Activated CD8-positive, alpha-beta T cell treated with anti-CD3 and anti-CD28 coated beads, Interleukin-2, amount 10 ng/mL, durations not matched to agents 7 days and 5 days (primary cell): Measurements from ENCODE around the gene TES. TPM values are rescaled to one million over a fixed set of nuclear protein-coding genes. Genes with fewer than 3 reads are reported as not detected.
"Not testable (repeated sequence)": the region's sequence is repeated elsewhere in the genome, so short reads cannot be mapped to it uniquely, and the experiment has no call there.

Source experiments
- ATAC-seq: fragments of 150-1000 bp; cut with Tn5 transposase; one replicate; pipeline ENCODE4 v1.10.0; 2021; ENCODE audit warnings: moderate library complexity
- CTCF ChIA-PET: fragments of 350-600 bp; sonication (Branson Sonifier 250); formaldehyde crosslinking; loops from one replicate; lab custom pipeline; 2021; ENCODE audit warnings: antibody characterized with exemption; lab: Charles Lee
- POLR2A ChIA-PET: fragments of 350-600 bp; sonication (Branson Sonifier 250); formaldehyde crosslinking; loops from one replicate; lab custom pipeline; 2021; ENCODE audit warnings: antibody characterized with exemption; lab: Charles Lee
- DNase-seq: peaks from one replicate; pipeline ENCODE4 v3.0.0-alpha.2; 2020
- H3K27ac Mint-ChIP-seq: one replicate; pipeline ENCODE4 v1.8.0; 2021; ENCODE audit warnings: mild to moderate bottlenecking, mixed read lengths
- H3K27me3 Mint-ChIP-seq: one replicate; pipeline ENCODE4 v1.8.0; 2021; ENCODE audit warnings: low read depth, mixed read lengths
- H3K36me3 Mint-ChIP-seq: one replicate; pipeline ENCODE4 v1.8.0; 2021; ENCODE audit warnings: low read depth, mixed read lengths
- H3K4me1 Mint-ChIP-seq: one replicate; pipeline ENCODE4 v1.8.0; 2021; ENCODE audit warnings: low read depth, mixed read lengths
- H3K4me3 Mint-ChIP-seq: one replicate; pipeline ENCODE4 v1.8.0; 2021; ENCODE audit warnings: mild to moderate bottlenecking, mixed read lengths
- H3K9me3 Mint-ChIP-seq: one replicate; pipeline ENCODE4 v1.8.0; 2022; ENCODE audit warnings: mixed read lengths; ENCODE audit not compliant: insufficient read depth
- total RNA-seq, 2 experiments: library from RNA; stranded (reverse); gene quantifications; one replicate each; pipeline ENCODE4 v1.2.3, GENCODE V29; 2021

TES gene
- total RNA-seq, 2 experiments from 2014 or later, result 110 to 112 TPM

GRCh38 chr7:116171094-116171493 lies 39.2 kb upstream of the TES start:
- Mint-ChIP-seq H3K27ac (no peak overlapping the region), H3K27me3 (peaks cover 20% of the 10 kb centered on the region), H3K4me1 (peaks cover 41% of the 10 kb centered on the region), H3K36me3 (peaks cover 7% of the 10 kb centered on the region), H3K4me3 (no peak overlapping the region), H3K9me3 (no peaks in the 10 kb centered on the region)
- no peak for DNase-seq
- CTCF ChIA-PET, result interaction anchor here (0.6 to 6.0 kb wide), 13 partner anchors 10 to 944 kb away, joined by 3 to 33 read pairs (median 7); no protein-coding TSS in a partner anchor
- POLR2A ChIA-PET, result interaction anchor here (1.0 kb wide), 1 partner anchor 26 kb away, joined by 3 read pairs; no protein-coding TSS in a partner anchor
- no peak for ATAC-seq

- ATAC-seq (no peak), DNase-seq (no peak)
- H3K4me1 Mint-ChIP-seq, result peaks cover 30% of the 10 kb centered on the region
- H3K27ac Mint-ChIP-seq, result no peak overlapping the region
- H3K4me3 Mint-ChIP-seq, result no peak overlapping the region
- H3K36me3 Mint-ChIP-seq, result peaks cover 5% of the 10 kb centered on the region
- peaks cover 25% of the 10 kb centered on the region for H3K27me3 Mint-ChIP-seq
- CTCF ChIA-PET, result interaction anchor here (0.7 to 6.0 kb wide), 16 partner anchors 8 to 419 kb away, joined by 3 to 33 read pairs (median 9); partner anchors contain the start of gene TES
- no peaks in the 10 kb centered on the region for H3K9me3 Mint-ChIP-seq
- POLR2A ChIA-PET, result interaction anchor here (1.0 kb wide), 1 partner anchor 27 kb away, joined by 3 read pairs; no protein-coding TSS in a partner anchor
Measured at GRCh38 chr7:116172353-116172752, 38.0 kb upstream of the TES start.

- peaks cover 4% of the 10 kb centered on the region for H3K36me3 Mint-ChIP-seq
- H3K27ac Mint-ChIP-seq, result no peak overlapping the region
- POLR2A ChIA-PET, result no interaction called here
- CTCF ChIA-PET, result interaction anchor here (0.6 to 6.0 kb wide), 25 partner anchors 7 to 418 kb away, joined by 3 to 33 read pairs (median 7); partner anchors contain the start of gene TES
- peak; percentile 65 for ATAC-seq
- H3K4me1 Mint-ChIP-seq, result peaks cover 24% of the 10 kb centered on the region
- H3K4me3 Mint-ChIP-seq, result no peak overlapping the region
- no peaks in the 10 kb centered on the region for H3K9me3 Mint-ChIP-seq
- DNase-seq, result peak; percentile 60
- peaks cover 25% of the 10 kb centered on the region for H3K27me3 Mint-ChIP-seq
Measured at GRCh38 chr7:116173051-116174028, 37.0 kb upstream of the TES start.

GRCh38 chr7:116175095-116175494 lies 35.2 kb upstream of the TES start:
- POLR2A ChIA-PET, result not testable (repeated sequence)

GRCh38 chr7:116176226-116176625 lies 34.1 kb upstream of the TES start:
- no peak overlapping the region for H3K4me3 Mint-ChIP-seq
- no peaks in the 10 kb centered on the region for H3K4me1 Mint-ChIP-seq
- H3K27me3 Mint-ChIP-seq, result peaks cover 17% of the 10 kb centered on the region
- H3K36me3 Mint-ChIP-seq, result peaks cover 4% of the 10 kb centered on the region
- CTCF ChIA-PET, result interaction anchor here (1.0 to 6.5 kb wide), 10 partner anchors 10 to 415 kb away, joined by 3 to 212 read pairs (median 6); partner anchors contain the start of gene TES
- POLR2A ChIA-PET, result no interaction called here
- no peak overlapping the region for H3K27ac Mint-ChIP-seq
- DNase-seq, result no peak
- no peak for ATAC-seq
- no peaks in the 10 kb centered on the region for H3K9me3 Mint-ChIP-seq

More at GRCh38 chr7:116175095-116175494, 35.2 kb upstream of the TES start:
- not testable (repeated sequence) for H3K36me3 Mint-ChIP-seq, H3K9me3 Mint-ChIP-seq, H3K27ac Mint-ChIP-seq, DNase-seq, H3K4me3 Mint-ChIP-seq, ATAC-seq
- Mint-ChIP-seq H3K4me1 (peaks cover 10% of the 10 kb centered on the region), H3K27me3 (peaks cover 25% of the 10 kb centered on the region)
- CTCF ChIA-PET, result interaction anchor here (1.8 to 6.0 kb wide), 4 partner anchors 16 to 61 kb away, joined by 5 to 31 read pairs (median 14); no protein-coding TSS in a partner anchor

GRCh38 chr7:116177009-116177408 lies 33.3 kb upstream of the TES start:
- DNase-seq (no peak), ATAC-seq (no peak)
- Mint-ChIP-seq H3K27ac (no peak overlapping the region), H3K27me3 (peaks cover 11% of the 10 kb centered on the region), H3K4me3 (no peak overlapping the region), H3K9me3 (no peaks in the 10 kb centered on the region), H3K36me3 (peaks cover 4% of the 10 kb centered on the region), H3K4me1 (no peaks in the 10 kb centered on the region)
- CTCF ChIA-PET, result interaction anchor here (0.9 to 6.5 kb wide), 12 partner anchors 10 to 415 kb away, joined by 3 to 212 read pairs (median 6); partner anchors contain the start of gene TES
- POLR2A ChIA-PET, result interaction anchor here (0.6 to 1.1 kb wide), 2 partner anchors 34 to 290 kb away, joined by 3 read pairs; partner anchors contain the start of gene TES

- ChIA-PET CTCF (interaction anchor here (0.8 to 6.5 kb wide), 34 partner anchors 9 to 623 kb away, joined by 3 to 212 read pairs (median 5); partner anchors contain the start of gene TES), POLR2A (no interaction called here)
- ATAC-seq (peak; percentile 72), DNase-seq (peak; percentile 39)
- Mint-ChIP-seq H3K27me3 (peaks cover 9% of the 10 kb centered on the region), H3K4me1 (no peaks in the 10 kb centered on the region), H3K36me3 (peaks cover under 1% of the 10 kb centered on the region), H3K9me3 (no peaks in the 10 kb centered on the region), H3K27ac (no peak overlapping the region), H3K4me3 (no peak overlapping the region)
Measured at GRCh38 chr7:116180302-116180701, 30.0 kb upstream of the TES start.

- H3K27ac Mint-ChIP-seq, result no peak overlapping the region
- no peak overlapping the region for H3K4me3 Mint-ChIP-seq
- CTCF ChIA-PET, result interaction anchor here (1.4 to 6.5 kb wide), 5 partner anchors 11 to 142 kb away, joined by 3 to 212 read pairs (median 26); partner anchors contain the start of gene TES
- no peaks in the 10 kb centered on the region for H3K9me3 Mint-ChIP-seq
- POLR2A ChIA-PET, result no interaction called here
- H3K27me3 Mint-ChIP-seq, result peaks cover 5% of the 10 kb centered on the region
- no peak for ATAC-seq
- H3K4me1 Mint-ChIP-seq, result no peaks in the 10 kb centered on the region
- H3K36me3 Mint-ChIP-seq, result no peaks in the 10 kb centered on the region
- DNase-seq, result no peak
Measured at GRCh38 chr7:116182023-116182422, 28.3 kb upstream of the TES start.

GRCh38 chr7:116185450-116185849 lies 24.9 kb upstream of the TES start:
- CTCF ChIA-PET, result interaction anchor here (1.0 kb wide), 1 partner anchor 40 kb away, joined by 3 read pairs; no protein-coding TSS in a partner anchor
- no peaks in the 10 kb centered on the region for H3K9me3 Mint-ChIP-seq

GRCh38 chr7:116185956-116186355 lies 24.4 kb upstream of the TES start:
- peaks cover 13% of the 10 kb centered on the region for H3K27me3 Mint-ChIP-seq
- no peaks in the 10 kb centered on the region for H3K36me3 Mint-ChIP-seq
- no peak for ATAC-seq
- ChIA-PET POLR2A (no interaction called here), CTCF (interaction anchor here (1.0 to 1.5 kb wide), 2 partner anchors 10 to 39 kb away, joined by 3 to 5 read pairs; no protein-coding TSS in a partner anchor)
- no peak overlapping the region for H3K27ac Mint-ChIP-seq
- no peaks in the 10 kb centered on the region for H3K9me3 Mint-ChIP-seq
- H3K4me3 Mint-ChIP-seq, result no peak overlapping the region
- no peak for DNase-seq
- H3K4me1 Mint-ChIP-seq, result no peaks in the 10 kb centered on the region

More at GRCh38 chr7:116185450-116185849, 24.9 kb upstream of the TES start:
- no peak overlapping the region for H3K4me3 Mint-ChIP-seq
- POLR2A ChIA-PET, result interaction anchor here (0.5 kb wide), 1 partner anchor 32 kb away, joined by 6 read pairs; no protein-coding TSS in a partner anchor
- H3K36me3 Mint-ChIP-seq, result no peaks in the 10 kb centered on the region
- ATAC-seq (no peak), DNase-seq (no peak)
- H3K27ac Mint-ChIP-seq, result no peak overlapping the region
- H3K27me3 Mint-ChIP-seq, result peaks cover 10% of the 10 kb centered on the region
- no peaks in the 10 kb centered on the region for H3K4me1 Mint-ChIP-seq

- Mint-ChIP-seq H3K4me3 (no peak overlapping the region), H3K27ac (no peak overlapping the region), H3K9me3 (no peaks in the 10 kb centered on the region), H3K4me1 (no peaks in the 10 kb centered on the region), H3K27me3 (peaks cover 16% of the 10 kb centered on the region), H3K36me3 (no peaks in the 10 kb centered on the region)
- no peak for DNase-seq
- no peak for ATAC-seq
- ChIA-PET CTCF (interaction anchor here (0.9 to 1.5 kb wide), 3 partner anchors 11 to 49 kb away, joined by 3 to 5 read pairs (median 5); no protein-coding TSS in a partner anchor), POLR2A (interaction anchor here (0.9 to 1.9 kb wide), 2 partner anchors 23 to 48 kb away, joined by 5 read pairs; partner anchors contain the start of gene TES)
Measured at GRCh38 chr7:116187400-116187799, 22.9 kb upstream of the TES start.
